Ishikawa (cell line): Measurements from ENCODE around the gene FCN1.

Experiments used
- CEBPB ChIP-seq: IDR thresholded peaks from 2 replicates; pipeline ENCODE4 v1.6.1; 2012
- CREB1 ChIP-seq: IDR thresholded peaks from 2 replicates; pipeline ENCODE4 v1.6.1; 2012; ENCODE audit warnings: low read depth
- EGR1 ChIP-seq: IDR thresholded peaks from 2 replicates; pipeline ENCODE4 v1.6.1; 2012
- EP300 ChIP-seq: IDR thresholded peaks from 2 replicates; pipeline ENCODE4 v1.6.1; 2012; ENCODE audit warnings: borderline replicate concordance
- FOXM1 ChIP-seq: IDR thresholded peaks from 2 replicates; pipeline ENCODE4 v1.6.1; 2012; ENCODE audit warnings: low read depth, borderline replicate concordance
- MAX ChIP-seq: IDR thresholded peaks from 2 replicates; pipeline ENCODE4 v1.6.1; 2012
- RAD21 ChIP-seq: IDR thresholded peaks from 2 replicates; pipeline ENCODE4 v1.6.1; 2012; ENCODE audit warnings: low read depth
- TAF1 ChIP-seq: IDR thresholded peaks from 2 replicates; pipeline ENCODE4 v1.6.1; 2012; ENCODE audit warnings: low read depth, mild to moderate bottlenecking
- TCF12 ChIP-seq: IDR thresholded peaks from 2 replicates; pipeline ENCODE4 v1.6.1; 2012; ENCODE audit warnings: low read depth
- TF ChIP-seq, protein P1 (sequence below): IDR thresholded peaks from 2 replicates; pipeline ENCODE4 v1.6.1; 2012
- TF ChIP-seq, protein P2 (sequence below): IDR thresholded peaks from 2 replicates; pipeline ENCODE4 v1.6.1; 2012; ENCODE audit warnings: low read depth, mild to moderate bottlenecking

DNA sequence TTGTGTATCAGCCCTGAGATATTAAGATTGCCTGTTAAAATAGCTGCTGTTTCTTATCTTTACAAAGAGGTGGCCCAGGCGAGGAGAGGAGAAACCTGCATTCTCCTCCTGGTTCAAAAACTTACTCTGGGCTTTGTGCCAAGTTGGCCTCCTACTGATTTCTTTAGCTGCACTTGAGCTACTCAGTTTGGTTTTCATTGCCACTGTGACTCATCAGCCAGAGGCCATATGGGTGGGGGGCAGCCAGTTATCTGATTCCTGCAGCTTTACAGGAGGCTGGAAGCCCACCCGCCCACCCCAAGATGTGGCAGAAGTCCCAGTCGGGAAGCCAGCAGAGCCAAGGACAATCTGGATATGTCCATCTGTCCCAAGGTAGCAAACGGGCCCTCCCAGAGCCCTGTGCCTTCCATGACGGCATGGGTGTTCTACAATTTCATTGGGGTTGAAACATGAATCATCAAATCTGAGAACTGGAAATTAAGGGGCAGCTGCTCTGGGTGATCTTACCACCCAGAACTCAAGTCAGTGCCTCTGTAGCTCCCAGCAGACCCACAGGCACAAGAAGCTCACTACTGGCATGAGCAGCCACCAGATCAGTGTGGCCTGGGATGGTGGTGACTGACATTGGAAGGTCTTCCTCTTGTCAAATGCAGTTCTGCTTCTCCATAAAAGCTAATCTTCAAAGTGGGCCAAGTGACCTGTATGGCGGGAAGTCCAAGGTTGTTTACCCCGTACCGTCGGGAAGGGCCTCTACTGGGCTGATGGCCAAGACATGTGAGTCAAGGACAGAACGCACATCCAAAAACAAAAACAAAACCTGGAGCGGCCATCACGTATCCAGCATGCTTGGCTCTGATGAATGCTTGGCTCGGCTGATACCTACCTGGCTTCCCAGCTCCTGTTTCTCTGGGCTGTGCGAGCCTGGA, 21.5 kb downstream of the FCN1 start:
- TF ChIP-seq FOXM1, result no peak
- no peak for TF ChIP-seq RAD21
- no peak for TF ChIP-seq EP300
- no peak for TF ChIP-seq TAF1
- no peak for TF ChIP-seq CREB1
- TF ChIP-seq CEBPB, result no peak
- TF ChIP-seq, protein P1, sequence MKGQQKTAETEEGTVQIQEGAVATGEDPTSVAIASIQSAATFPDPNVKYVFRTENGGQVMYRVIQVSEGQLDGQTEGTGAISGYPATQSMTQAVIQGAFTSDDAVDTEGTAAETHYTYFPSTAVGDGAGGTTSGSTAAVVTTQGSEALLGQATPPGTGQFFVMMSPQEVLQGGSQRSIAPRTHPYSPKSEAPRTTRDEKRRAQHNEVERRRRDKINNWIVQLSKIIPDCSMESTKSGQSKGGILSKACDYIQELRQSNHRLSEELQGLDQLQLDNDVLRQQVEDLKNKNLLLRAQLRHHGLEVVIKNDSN, result no peak
- no peak for TF ChIP-seq TCF12
- no peak for TF ChIP-seq EGR1
- TF ChIP-seq MAX, result no peak
- TF ChIP-seq, protein P2, sequence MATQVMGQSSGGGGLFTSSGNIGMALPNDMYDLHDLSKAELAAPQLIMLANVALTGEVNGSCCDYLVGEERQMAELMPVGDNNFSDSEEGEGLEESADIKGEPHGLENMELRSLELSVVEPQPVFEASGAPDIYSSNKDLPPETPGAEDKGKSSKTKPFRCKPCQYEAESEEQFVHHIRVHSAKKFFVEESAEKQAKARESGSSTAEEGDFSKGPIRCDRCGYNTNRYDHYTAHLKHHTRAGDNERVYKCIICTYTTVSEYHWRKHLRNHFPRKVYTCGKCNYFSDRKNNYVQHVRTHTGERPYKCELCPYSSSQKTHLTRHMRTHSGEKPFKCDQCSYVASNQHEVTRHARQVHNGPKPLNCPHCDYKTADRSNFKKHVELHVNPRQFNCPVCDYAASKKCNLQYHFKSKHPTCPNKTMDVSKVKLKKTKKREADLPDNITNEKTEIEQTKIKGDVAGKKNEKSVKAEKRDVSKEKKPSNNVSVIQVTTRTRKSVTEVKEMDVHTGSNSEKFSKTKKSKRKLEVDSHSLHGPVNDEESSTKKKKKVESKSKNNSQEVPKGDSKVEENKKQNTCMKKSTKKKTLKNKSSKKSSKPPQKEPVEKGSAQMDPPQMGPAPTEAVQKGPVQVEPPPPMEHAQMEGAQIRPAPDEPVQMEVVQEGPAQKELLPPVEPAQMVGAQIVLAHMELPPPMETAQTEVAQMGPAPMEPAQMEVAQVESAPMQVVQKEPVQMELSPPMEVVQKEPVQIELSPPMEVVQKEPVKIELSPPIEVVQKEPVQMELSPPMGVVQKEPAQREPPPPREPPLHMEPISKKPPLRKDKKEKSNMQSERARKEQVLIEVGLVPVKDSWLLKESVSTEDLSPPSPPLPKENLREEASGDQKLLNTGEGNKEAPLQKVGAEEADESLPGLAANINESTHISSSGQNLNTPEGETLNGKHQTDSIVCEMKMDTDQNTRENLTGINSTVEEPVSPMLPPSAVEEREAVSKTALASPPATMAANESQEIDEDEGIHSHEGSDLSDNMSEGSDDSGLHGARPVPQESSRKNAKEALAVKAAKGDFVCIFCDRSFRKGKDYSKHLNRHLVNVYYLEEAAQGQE, result no peak
